ENCODE measurements around the gene CNNM2.
"Not testable (repeated sequence)": the region's sequence is repeated elsewhere in the genome, so short reads cannot be mapped to it uniquely, and the experiment has no call there.

Gene CNNM2

GRCh38 chr10:102996876-102997275 lies 78.8 kb downstream of the CNNM2 start:
- no peak for DNase-seq
- TF ChIP-seq CTCF (IDR thresholded peaks at IDR 0.05; ENCODE audit: low read depth, low read length), result no peak
- H3K27me3 ChIP-seq (ENCODE audit: insufficient read depth, low read depth, severe bottlenecking), result no peaks in the 10 kb centered on the region
- H3K27ac ChIP-seq, result no peak overlapping the region
- no peak overlapping the region for H3K4me3 ChIP-seq (ENCODE audit: low read depth, low read length)
- no peaks in the 10 kb centered on the region for H3K36me3 ChIP-seq
- H3K9me3 ChIP-seq (ENCODE audit: severe bottlenecking), result no peaks in the 10 kb centered on the region

GRCh38 chr10:102997998-102998397 lies 79.9 kb downstream of the CNNM2 start:
- Histone ChIP-seq H3K27me3 (ENCODE audit: insufficient read depth, low read depth, severe bottlenecking) (no peaks in the 10 kb centered on the region), H3K4me3 (ENCODE audit: low read depth, low read length) (no peak overlapping the region), H3K27ac (no peak overlapping the region), H3K9me3 (ENCODE audit: severe bottlenecking) (no peaks in the 10 kb centered on the region), H3K36me3 (no peaks in the 10 kb centered on the region)
- DNase-seq, result no peak
- no peak for TF ChIP-seq CTCF (IDR thresholded peaks at IDR 0.05; ENCODE audit: low read depth, low read length)

- TF ChIP-seq CTCF (IDR thresholded peaks at IDR 0.05; ENCODE audit: low read depth, low read length), result no peak
- no peaks in the 10 kb centered on the region for H3K27me3 ChIP-seq (ENCODE audit: insufficient read depth, low read depth, severe bottlenecking)
- no peaks in the 10 kb centered on the region for H3K36me3 ChIP-seq
- no peak overlapping the region for H3K4me3 ChIP-seq (ENCODE audit: low read depth, low read length)
- H3K9me3 ChIP-seq (ENCODE audit: severe bottlenecking), result no peaks in the 10 kb centered on the region
- no peak overlapping the region for H3K27ac ChIP-seq
- no peak for DNase-seq
These were observed 80.4 kb downstream of the CNNM2 start for GRCh38 chr10:102998399-102998907.

- not testable (repeated sequence) for H3K9me3 ChIP-seq (ENCODE audit: severe bottlenecking); H3K4me3 ChIP-seq (ENCODE audit: low read depth, low read length); H3K27ac ChIP-seq; DNase-seq; H3K36me3 ChIP-seq; H3K27me3 ChIP-seq (ENCODE audit: insufficient read depth, low read depth, severe bottlenecking)
These were observed 82.0 kb downstream of the CNNM2 start for GRCh38 chr10:103000050-103000449.

GRCh38 chr10:103007017-103007416 lies 88.9 kb downstream of the CNNM2 start:
- Histone ChIP-seq H3K9me3 (ENCODE audit: severe bottlenecking) (peaks cover 8% of the 10 kb centered on the region), H3K4me3 (ENCODE audit: low read depth, low read length) (no peak overlapping the region), H3K27ac (no peak overlapping the region), H3K27me3 (ENCODE audit: insufficient read depth, low read depth, severe bottlenecking) (no peaks in the 10 kb centered on the region), H3K36me3 (no peaks in the 10 kb centered on the region)
- DNase-seq, result no peak
- no peak for TF ChIP-seq CTCF (IDR thresholded peaks at IDR 0.05; ENCODE audit: low read depth, low read length)

- H3K27me3 ChIP-seq (ENCODE audit: insufficient read depth, low read depth, severe bottlenecking), result no peaks in the 10 kb centered on the region
These were observed 95.3 kb downstream of the CNNM2 start for GRCh38 chr10:103013416-103013815.

More at GRCh38 chr10:103013416-103013815, 95.3 kb downstream of the CNNM2 start:
- Histone ChIP-seq H3K36me3 (no peaks in the 10 kb centered on the region), H3K4me3 (ENCODE audit: low read depth, low read length) (no peak overlapping the region), H3K27ac (no peak overlapping the region), H3K9me3 (ENCODE audit: severe bottlenecking) (no peaks in the 10 kb centered on the region)
- TF ChIP-seq CTCF (IDR thresholded peaks at IDR 0.05; ENCODE audit: low read depth, low read length), result no peak
- peak; percentile 12 for DNase-seq

Data from WERI-Rb-1 (cell line).